ENCODE results near the gene GRIA4. TPM values are rescaled to one million over a fixed set of nuclear protein-coding genes. Genes with fewer than 3 reads are reported as not detected.

GRIA4 gene
- total and polyA plus RNA-seq, 11 donors = 0.45 TPM; not detected in 10

- ATAC-seq (no peak), DNase-seq (no peak)
- Histone ChIP-seq H3K4me3 (no peak overlapping the region), H3K27ac (no peak overlapping the region), H3K36me3 (no peaks in the 10 kb centered on the region), H3K9me3 (peaks cover 0 to 5% (median 0%) of the 10 kb centered on the region in 12 donors), H3K27me3 (no peaks in the 10 kb centered on the region), H3K4me1 (no peaks in the 10 kb centered on the region)
- WGBS, 4 donors = 77 to 96% (median 83%) methylated on average over 1 of the region's 1 CpG
- intact Hi-C loops (cut with DNase I) = no loop called here
- no peak for TF ChIP-seq POLR2A (IDR thresholded peaks at IDR 0.05)
- TF ChIP-seq, protein P1, sequence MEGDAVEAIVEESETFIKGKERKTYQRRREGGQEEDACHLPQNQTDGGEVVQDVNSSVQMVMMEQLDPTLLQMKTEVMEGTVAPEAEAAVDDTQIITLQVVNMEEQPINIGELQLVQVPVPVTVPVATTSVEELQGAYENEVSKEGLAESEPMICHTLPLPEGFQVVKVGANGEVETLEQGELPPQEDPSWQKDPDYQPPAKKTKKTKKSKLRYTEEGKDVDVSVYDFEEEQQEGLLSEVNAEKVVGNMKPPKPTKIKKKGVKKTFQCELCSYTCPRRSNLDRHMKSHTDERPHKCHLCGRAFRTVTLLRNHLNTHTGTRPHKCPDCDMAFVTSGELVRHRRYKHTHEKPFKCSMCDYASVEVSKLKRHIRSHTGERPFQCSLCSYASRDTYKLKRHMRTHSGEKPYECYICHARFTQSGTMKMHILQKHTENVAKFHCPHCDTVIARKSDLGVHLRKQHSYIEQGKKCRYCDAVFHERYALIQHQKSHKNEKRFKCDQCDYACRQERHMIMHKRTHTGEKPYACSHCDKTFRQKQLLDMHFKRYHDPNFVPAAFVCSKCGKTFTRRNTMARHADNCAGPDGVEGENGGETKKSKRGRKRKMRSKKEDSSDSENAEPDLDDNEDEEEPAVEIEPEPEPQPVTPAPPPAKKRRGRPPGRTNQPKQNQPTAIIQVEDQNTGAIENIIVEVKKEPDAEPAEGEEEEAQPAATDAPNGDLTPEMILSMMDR (IDR thresholded peaks at IDR 0.05) = no peak
Observed at GRCh38 chr11:105734426-105734825, 124.6 kb downstream of the GRIA4 start.

DNA sequence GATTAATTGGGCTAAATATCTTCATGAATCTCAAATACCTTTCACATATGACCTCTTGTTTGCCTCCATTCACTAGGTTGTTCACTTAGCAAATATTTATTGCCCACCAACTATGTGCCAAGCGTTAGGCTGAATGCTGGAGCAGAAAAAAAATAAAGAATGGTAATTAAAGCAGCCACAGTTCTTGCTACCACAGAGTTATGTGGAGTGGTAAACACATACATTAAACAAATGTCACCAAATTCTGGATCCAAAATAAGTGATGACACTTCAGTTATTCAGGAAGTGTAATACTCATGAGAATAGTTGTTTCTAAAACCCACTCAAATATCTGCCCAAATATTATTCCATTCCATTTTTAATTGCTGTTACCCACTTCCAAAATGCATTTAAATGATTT is 128.4 kb downstream of the GRIA4 start:
- Histone ChIP-seq H3K27ac (no peak overlapping the region), H3K36me3 (no peaks in the 10 kb centered on the region), H3K9me3 (no peaks in the 10 kb centered on the region), H3K4me3 (no peak overlapping the region), H3K27me3 (no peaks in the 10 kb centered on the region), H3K4me1 (no peaks in the 10 kb centered on the region)
- ATAC-seq (no peak), DNase-seq (no peak)
- intact Hi-C loops (cut with DNase I) = no loop called here
- 78 to 84% (median 82%) methylated on average over 1 of the region's 1 CpG for WGBS, 4 donors
- TF ChIP-seq, protein P1 (IDR thresholded peaks at IDR 0.05) = no peak
- no peak for TF ChIP-seq POLR2A (IDR thresholded peaks at IDR 0.05)

DNA sequence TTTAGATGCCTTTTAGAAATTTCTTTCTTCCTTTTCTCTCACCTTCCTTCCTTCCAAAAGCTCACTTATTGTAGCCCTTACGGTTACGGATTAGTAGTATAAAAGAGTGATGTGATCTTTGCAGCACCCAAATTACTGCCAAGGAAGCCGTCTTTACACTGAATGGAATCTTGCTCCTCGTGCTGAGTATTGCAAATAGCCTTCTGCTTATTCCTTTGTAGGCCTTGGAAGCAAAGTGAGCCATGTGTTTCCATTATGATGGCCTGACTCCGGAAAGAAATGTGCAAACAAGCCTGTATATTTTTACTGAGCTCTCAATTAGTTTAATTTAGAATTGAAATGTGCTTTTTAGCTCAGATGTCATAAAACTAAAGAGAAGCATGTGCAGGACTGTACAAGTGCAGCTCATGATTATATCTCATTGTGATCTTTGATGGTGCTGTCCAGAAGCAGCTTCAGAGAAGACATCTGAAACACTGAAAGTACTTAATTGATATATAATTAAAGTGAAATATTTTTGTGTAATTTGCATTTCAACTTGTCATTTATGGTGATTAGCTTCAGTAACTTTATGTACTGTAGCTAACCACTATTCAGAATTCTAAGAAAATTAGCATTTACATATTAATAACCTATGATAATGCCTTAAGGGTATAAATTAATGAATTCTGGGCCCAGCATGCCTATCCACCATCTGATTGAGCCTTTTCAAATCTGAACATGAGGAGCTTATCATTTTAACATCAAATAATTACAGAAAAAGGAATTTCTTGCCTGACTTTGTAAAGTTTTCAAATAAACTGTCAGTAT is 129.3 kb downstream of the GRIA4 start:
- TF ChIP-seq, protein P1 (IDR thresholded peaks at IDR 0.05) = no peak
- Histone ChIP-seq H3K36me3 (no peaks in the 10 kb centered on the region), H3K4me1 (no peaks in the 10 kb centered on the region), H3K27ac (no peak overlapping the region), H3K9me3 (no peaks in the 10 kb centered on the region), H3K4me3 (no peak overlapping the region), H3K27me3 (no peaks in the 10 kb centered on the region)
- ATAC-seq = no peak
- intact Hi-C loops (cut with DNase I) = no loop called here
- DNase-seq = no peak
- 80 to 86% (median 81%) methylated on average over 5 of the region's 5 CpGs for WGBS, 4 donors

DNA sequence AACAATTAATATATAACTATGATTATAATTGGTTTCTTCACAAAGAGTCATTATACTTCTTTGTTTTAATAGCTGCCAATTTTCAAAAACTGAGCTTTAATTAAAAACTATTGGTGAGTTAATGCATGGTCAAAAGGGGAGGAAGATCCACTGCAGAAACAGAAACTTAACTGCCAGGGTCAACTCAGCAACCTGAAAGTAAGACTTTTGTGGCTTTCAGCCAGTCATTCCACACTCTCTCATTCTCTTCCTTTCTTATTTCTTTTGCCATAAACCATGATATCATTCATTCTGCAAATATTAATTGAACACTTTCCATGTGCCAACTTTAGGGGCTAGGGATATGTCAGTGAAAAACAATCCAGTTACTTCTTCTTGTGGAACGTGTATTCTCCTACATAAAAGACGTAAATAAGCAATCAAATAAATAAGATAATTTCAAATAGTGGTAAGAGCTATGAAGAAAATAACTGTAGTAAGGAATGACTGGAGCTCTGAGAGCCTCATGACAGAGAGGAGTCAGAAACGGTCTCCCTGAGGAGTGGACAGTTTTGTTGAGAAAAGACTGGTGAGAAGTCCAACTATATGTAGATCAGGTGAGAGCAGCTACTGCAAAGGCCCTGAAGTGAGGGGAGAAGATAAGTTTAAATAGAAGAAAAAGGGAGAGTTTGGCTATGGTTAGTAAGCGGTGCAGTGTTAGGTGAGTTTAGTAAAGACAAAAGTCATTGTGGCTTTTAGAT is 130.5 kb downstream of the GRIA4 start:
- WGBS, 4 donors = 83 to 88% (median 87%) methylated on average over 4 of the region's 4 CpGs
- no peaks in the 10 kb centered on the region for H3K4me1 ChIP-seq
- DNase-seq (no peak), ATAC-seq (no peak)
- H3K27ac ChIP-seq = no peak overlapping the region
- no peaks in the 10 kb centered on the region for H3K27me3 ChIP-seq
- TF ChIP-seq, protein P1 (IDR thresholded peaks at IDR 0.05) = no peak
- no peak for TF ChIP-seq POLR2A (IDR thresholded peaks at IDR 0.05)
- no peak overlapping the region for H3K4me3 ChIP-seq
- intact Hi-C loops (cut with DNase I) = no loop called here
- H3K9me3 ChIP-seq = no peaks in the 10 kb centered on the region
- no peaks in the 10 kb centered on the region for H3K36me3 ChIP-seq

All from heart left ventricle (tissue), 16 donors.